PFSK-1 (cell line): ENCODE measurements around the gene APCDD1.

Experiments used
- FOXP2 ChIP-seq: optimal IDR thresholded peaks from 2 replicates; pipeline ENCODE3; 2011; ENCODE audit warnings: borderline replicate concordance, control low read depth, inconsistent platforms; ENCODE audit not compliant: insufficient read depth; ENCODE audit errors: extremely low read length, extremely low read depth
- POLR2AphosphoS5 ChIP-seq: IDR thresholded peaks from 2 replicates; pipeline ENCODE4 v1.6.1; 2012; ENCODE audit warnings: low read depth, mild to moderate bottlenecking, control low read depth, low read length, moderate library complexity
- SIN3A ChIP-seq: IDR thresholded peaks from 2 replicates; pipeline ENCODE4 v1.6.1; 2012; ENCODE audit warnings: mild to moderate bottlenecking, low read length, moderate library complexity, borderline replicate concordance; ENCODE audit not compliant: insufficient read depth
- TAF1 ChIP-seq: IDR thresholded peaks from 2 replicates; pipeline ENCODE4 v1.6.1; 2012; ENCODE audit warnings: low read length, control low read depth, borderline replicate concordance; ENCODE audit not compliant: insufficient read depth
- TF ChIP-seq, protein P1 (sequence below), 2 experiments: IDR thresholded peaks; 2 replicates each; pipeline versions ENCODE4 v1.6.1 to v1.8.0; 2011 to 2012; ENCODE audit warnings: low read depth in 2 of 2, low read length in 2 of 2, control low read depth in 1 of 2, inconsistent platforms in 1 of 2, mild to moderate bottlenecking in 1 of 2, moderate library complexity in 1 of 2; ENCODE audit not compliant: insufficient read depth in 1 of 2

Gene APCDD1

DNA sequence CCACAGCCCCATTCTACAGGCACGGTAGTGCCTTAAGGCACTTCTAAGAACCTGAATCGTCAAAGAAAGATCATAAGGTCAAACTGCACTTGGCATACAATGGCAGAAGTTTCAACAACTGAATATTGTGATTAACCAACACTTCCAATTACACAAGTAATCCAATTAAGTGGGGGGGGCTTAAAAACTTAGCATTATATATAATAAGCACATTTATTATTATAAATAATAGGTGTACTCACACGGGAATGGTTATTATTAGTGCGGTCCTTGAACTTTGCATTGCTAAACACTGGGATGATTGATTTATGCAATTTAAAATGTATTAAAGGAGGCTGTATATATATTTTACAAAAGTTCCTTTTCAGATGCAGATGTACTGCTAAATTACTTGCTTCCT, 7.6 kb downstream of the APCDD1 start:
- TF ChIP-seq TAF1: no peak
- TF ChIP-seq FOXP2: no peak

DNA sequence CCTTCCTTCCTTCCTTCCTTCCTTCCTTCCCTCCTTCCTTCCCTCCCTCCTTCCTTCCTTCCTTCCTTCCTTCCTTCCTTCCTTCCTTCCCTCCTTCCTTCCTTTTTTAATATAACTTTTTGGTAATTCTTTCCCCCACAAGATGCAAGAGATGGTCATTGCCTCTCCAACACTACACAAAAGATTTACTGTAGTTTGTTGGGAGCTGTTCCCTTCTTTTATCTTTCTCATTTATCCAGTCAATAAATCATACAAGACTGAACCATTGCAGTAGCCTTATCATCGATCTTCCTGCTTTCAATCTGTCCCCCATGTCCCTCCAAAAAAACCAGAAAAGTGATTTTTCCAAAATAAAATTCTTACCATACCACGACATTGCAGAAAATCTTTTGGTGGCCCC, 8.2 kb downstream of the APCDD1 start:
- TF ChIP-seq, protein P1, sequence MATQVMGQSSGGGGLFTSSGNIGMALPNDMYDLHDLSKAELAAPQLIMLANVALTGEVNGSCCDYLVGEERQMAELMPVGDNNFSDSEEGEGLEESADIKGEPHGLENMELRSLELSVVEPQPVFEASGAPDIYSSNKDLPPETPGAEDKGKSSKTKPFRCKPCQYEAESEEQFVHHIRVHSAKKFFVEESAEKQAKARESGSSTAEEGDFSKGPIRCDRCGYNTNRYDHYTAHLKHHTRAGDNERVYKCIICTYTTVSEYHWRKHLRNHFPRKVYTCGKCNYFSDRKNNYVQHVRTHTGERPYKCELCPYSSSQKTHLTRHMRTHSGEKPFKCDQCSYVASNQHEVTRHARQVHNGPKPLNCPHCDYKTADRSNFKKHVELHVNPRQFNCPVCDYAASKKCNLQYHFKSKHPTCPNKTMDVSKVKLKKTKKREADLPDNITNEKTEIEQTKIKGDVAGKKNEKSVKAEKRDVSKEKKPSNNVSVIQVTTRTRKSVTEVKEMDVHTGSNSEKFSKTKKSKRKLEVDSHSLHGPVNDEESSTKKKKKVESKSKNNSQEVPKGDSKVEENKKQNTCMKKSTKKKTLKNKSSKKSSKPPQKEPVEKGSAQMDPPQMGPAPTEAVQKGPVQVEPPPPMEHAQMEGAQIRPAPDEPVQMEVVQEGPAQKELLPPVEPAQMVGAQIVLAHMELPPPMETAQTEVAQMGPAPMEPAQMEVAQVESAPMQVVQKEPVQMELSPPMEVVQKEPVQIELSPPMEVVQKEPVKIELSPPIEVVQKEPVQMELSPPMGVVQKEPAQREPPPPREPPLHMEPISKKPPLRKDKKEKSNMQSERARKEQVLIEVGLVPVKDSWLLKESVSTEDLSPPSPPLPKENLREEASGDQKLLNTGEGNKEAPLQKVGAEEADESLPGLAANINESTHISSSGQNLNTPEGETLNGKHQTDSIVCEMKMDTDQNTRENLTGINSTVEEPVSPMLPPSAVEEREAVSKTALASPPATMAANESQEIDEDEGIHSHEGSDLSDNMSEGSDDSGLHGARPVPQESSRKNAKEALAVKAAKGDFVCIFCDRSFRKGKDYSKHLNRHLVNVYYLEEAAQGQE (IDR thresholded peaks at IDR 0.05; ENCODE audit: insufficient read depth in 1 of 2, low read depth in 2 of 2, low read length in 2 of 2): no peak
- no peak for TF ChIP-seq TAF1
- no peak for TF ChIP-seq POLR2AphosphoS5
- TF ChIP-seq SIN3A: no peak
- no peak for TF ChIP-seq FOXP2

DNA sequence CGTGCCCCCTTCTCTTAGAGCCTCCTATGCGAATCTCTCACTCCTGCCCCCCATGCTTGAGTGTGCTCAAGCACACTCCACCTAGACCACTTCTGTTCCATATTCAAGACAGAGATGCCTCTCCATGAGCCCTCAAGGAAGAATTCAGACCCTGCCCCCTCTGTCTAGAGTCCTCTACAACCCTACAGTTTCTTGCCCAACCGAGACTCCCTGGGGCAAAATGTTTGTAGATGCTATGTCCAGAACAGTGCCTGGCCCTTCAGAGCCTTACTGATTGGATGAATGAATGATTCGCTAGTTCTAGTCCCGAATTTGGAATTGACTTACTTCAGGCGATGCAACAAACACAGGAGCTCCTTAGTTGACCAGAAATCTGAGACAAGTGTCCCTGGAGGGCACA, 8.7 kb downstream of the APCDD1 start:
- TF ChIP-seq, protein P1 (IDR thresholded peaks at IDR 0.05; ENCODE audit: insufficient read depth in 1 of 2, low read depth in 2 of 2, low read length in 2 of 2): no peak
- TF ChIP-seq FOXP2: no peak
- no peak for TF ChIP-seq TAF1
- TF ChIP-seq SIN3A: no peak
- TF ChIP-seq POLR2AphosphoS5: no peak

DNA sequence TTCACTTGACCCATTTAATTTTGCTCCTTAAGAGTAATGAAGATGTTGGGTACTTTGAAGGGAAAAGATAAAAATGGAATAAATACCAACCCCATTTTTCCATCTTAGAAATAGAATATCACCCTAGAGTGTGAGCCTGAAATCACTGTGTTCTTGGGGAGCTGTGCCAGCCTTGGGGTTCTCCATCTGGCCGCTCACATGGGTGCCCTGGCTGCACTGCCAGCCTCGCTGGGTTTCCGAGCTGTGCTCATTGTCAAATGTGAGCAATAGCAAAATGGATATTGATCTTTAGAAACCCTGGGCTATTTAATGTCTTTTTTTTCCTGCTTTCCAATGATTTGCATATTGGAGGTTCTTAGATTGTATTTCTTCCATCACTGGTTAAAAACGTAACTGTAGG, 9.3 kb downstream of the APCDD1 start:
- TF ChIP-seq FOXP2 (no peak), SIN3A (no peak)

DNA sequence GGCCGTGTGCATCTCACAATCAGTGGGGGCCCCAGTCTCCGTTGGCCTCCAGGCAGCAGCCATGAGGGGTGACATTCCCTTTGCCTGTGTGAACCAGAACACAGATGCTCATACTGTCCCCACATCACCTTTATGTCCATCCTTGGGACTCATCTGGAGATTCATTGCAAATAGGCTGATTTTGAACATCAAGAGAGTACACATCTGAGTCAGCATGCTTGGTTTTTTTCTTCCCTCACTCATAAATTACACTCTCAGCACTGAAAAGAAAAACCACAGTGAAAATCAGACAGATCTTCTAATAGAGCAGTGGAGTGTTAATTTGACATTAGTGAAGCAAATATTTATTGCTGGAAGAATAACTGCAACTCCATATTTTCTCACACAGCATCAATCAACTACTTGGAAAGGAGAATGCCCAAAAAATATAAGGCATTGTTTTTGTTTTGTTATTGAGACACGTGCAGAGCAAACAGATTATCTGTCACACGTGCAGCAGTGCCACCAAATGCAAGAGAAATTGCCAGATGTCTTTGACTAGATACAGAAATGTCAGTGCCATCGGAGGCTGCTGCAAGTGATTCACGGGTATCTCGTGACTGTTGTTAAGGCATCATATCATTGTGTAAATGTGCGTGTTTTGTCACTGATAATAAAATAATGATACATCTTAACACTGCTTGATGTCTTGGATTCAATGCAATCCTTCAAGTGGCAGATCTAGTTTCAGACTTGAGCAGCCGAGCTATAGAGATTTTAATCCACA, 10.9 kb downstream of the APCDD1 start:
- TF ChIP-seq POLR2AphosphoS5: no peak
- no peak for TF ChIP-seq TAF1
- TF ChIP-seq, protein P1 (IDR thresholded peaks at IDR 0.05; ENCODE audit: insufficient read depth in 1 of 2, low read depth in 2 of 2, low read length in 2 of 2): no peak
- TF ChIP-seq SIN3A: no peak
- no peak for TF ChIP-seq FOXP2

DNA sequence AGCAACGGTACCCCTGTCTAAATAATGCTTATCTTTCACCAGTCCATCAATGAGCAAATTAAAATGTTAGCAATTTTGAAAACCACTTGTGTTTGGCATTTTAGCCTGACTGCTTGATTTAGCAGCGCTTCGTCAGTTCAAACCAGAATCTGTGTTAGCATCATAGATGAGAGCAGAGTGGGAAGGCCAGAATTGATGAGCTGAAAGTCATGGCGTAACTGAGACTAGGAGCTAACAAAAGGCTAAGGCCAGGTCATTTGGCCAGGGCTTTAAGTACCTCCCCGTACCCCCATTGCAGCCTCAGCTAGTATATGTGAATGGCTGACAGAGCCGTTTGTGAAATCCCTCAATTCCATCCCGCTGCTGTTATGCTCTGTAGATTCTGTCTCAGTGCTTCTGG, 16.0 kb downstream of the APCDD1 start:
- no peak for TF ChIP-seq SIN3A
- no peak for TF ChIP-seq POLR2AphosphoS5
- no peak for TF ChIP-seq FOXP2
- TF ChIP-seq, protein P1 (IDR thresholded peaks at IDR 0.05; ENCODE audit: insufficient read depth in 1 of 2, low read depth in 2 of 2, low read length in 2 of 2): no peak
- TF ChIP-seq TAF1: no peak
